Colonic mucosa (tissue), 4 donors: ENCODE results near the gene HSPA2. TPM values are rescaled to one million over a fixed set of nuclear protein-coding genes. Genes with fewer than 3 reads are reported as not detected.

ENCODE experiments used
- DNase-seq: peaks from one replicate; pipeline ENCODE4 v3.0.0-alpha.2; 2020
- H3K27ac ChIP-seq: fragments of 200-600 bp; one replicate; pipeline ENCODE4 v1.8.0; 2021
- H3K27me3 ChIP-seq: fragments of 200-600 bp; one replicate; pipeline ENCODE4 v1.8.0; 2021
- H3K36me3 ChIP-seq: fragments of 200-600 bp; one replicate; pipeline ENCODE4 v1.8.0; 2021
- H3K4me1 ChIP-seq: fragments of 200-600 bp; one replicate; pipeline ENCODE4 v1.8.0; 2021; ENCODE audit warnings: mild to moderate bottlenecking
- H3K4me3 ChIP-seq: fragments of 200-600 bp; one replicate; pipeline ENCODE4 v1.8.0; 2021
- H3K9ac ChIP-seq, 2 donors: one replicate each; pipeline ENCODE4 v1.7.0; 2013; ENCODE audit warnings: control low read depth in 2 of 2, low read depth in 2 of 2, low read length in 2 of 2
- H3K9me3 ChIP-seq: fragments of 200-600 bp; one replicate; pipeline ENCODE4 v1.8.0; 2021
- intact Hi-C: fragments of 100-400 bp; cut with DNase I; formaldehyde crosslinking; loops from one replicate; pipeline ENCODE4 v1.14.1; 2022
- total RNA-seq, 2 donors: library from RNA; stranded (reverse); fragmentation: NEBNext Ultra II Directional in 1 of 2; extraction: Animal tissue kit (Norgen Biotek cat#: 25700) in 1 of 2; gene quantifications; one replicate each; pipeline ENCODE4 v1.2.1, GENCODE V29; 2021
- TF ChIP-seq, protein P1 (sequence below): fragments of 200-600 bp; IDR thresholded peaks from one replicate; pipeline ENCODE4 v1.8.0; 2022; ENCODE audit warnings: antibody characterized with exemption, mild to moderate bottlenecking
- donor health status: healthy.
- donor health status: DM: no; HTN: no; CAD: no.
- donor health status: DM: no; HTN: no; CAD: no.

Gene HSPA2
- total RNA-seq, 2 donors from 2014 or later: 21.6 to 66.1 TPM

- no peak for DNase-seq
- Histone ChIP-seq H3K9me3 (no peaks in the 10 kb centered on the region), H3K36me3 (no peaks in the 10 kb centered on the region), H3K4me1 (no peaks in the 10 kb centered on the region), H3K27me3 (no peaks in the 10 kb centered on the region), H3K9ac (no peak overlapping the region), H3K27ac (no peak overlapping the region), H3K4me3 (no peak overlapping the region)
- TF ChIP-seq, protein P1, sequence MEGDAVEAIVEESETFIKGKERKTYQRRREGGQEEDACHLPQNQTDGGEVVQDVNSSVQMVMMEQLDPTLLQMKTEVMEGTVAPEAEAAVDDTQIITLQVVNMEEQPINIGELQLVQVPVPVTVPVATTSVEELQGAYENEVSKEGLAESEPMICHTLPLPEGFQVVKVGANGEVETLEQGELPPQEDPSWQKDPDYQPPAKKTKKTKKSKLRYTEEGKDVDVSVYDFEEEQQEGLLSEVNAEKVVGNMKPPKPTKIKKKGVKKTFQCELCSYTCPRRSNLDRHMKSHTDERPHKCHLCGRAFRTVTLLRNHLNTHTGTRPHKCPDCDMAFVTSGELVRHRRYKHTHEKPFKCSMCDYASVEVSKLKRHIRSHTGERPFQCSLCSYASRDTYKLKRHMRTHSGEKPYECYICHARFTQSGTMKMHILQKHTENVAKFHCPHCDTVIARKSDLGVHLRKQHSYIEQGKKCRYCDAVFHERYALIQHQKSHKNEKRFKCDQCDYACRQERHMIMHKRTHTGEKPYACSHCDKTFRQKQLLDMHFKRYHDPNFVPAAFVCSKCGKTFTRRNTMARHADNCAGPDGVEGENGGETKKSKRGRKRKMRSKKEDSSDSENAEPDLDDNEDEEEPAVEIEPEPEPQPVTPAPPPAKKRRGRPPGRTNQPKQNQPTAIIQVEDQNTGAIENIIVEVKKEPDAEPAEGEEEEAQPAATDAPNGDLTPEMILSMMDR: no peak
- intact Hi-C loops: no loop called here
Measured at GRCh38 chr14:64531567-64531966, 9.0 kb upstream of the HSPA2 start.

DNA sequence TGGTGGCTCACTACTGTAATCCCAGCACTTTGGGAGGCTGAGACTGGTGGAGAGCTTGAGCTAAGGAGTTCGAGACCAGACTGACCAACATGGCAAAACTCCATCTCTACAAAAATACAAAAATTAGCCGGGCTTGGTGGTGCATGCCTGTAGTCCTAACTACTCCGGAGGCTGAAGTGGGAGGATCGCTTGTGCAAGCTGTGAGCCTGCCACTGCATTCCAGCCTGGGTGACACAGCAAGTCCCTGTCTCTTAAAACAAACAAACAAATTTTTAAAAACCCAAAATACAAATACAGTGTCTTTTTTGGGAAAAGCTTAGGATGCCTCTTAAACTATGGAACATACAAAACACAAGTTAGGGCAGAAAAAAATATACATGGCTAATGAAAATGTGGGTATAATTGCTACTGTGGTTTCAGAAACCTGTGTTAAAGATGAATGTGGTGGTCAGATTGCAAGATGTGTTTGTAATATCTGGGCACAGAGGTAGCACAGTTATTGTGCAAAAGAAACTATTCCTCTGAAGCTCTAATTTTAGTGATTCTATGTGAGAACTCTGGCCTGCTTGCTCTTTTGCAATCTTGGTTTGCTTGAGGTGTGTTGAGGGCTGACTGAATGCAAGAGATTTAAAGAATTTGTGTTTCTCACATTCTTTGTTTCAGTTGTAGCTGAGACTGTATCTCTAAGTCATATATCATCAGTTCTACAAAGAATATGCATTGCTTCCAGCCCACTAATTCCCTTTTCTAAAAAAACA is 3.9 kb upstream of the HSPA2 start:
- Histone ChIP-seq H3K9me3 (no peaks in the 10 kb centered on the region), H3K4me3 (no peak overlapping the region), H3K27ac (no peak overlapping the region), H3K27me3 (no peaks in the 10 kb centered on the region), H3K36me3 (no peaks in the 10 kb centered on the region), H3K4me1 (no peaks in the 10 kb centered on the region), H3K9ac (no peak overlapping the region)
- intact Hi-C loops: no loop called here
- DNase-seq: no peak
- TF ChIP-seq, protein P1: no peak

DNA sequence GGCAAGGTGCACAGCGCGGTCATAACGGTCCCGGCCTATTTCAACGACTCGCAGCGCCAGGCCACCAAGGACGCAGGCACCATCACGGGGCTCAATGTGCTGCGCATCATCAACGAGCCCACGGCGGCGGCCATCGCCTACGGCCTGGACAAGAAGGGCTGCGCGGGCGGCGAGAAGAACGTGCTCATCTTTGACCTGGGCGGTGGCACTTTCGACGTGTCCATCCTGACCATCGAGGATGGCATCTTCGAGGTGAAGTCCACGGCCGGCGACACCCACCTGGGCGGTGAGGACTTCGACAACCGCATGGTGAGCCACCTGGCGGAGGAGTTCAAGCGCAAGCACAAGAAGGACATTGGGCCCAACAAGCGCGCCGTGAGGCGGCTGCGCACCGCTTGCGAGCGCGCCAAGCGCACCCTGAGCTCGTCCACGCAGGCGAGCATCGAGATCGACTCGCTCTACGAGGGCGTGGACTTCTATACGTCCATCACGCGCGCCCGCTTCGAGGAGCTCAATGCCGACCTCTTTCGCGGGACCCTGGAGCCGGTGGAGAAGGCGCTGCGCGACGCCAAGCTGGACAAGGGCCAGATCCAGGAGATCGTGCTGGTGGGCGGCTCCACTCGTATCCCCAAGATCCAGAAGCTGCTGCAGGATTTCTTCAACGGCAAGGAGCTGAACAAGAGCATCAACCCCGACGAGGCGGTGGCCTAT is 875 bp downstream of the HSPA2 start:
- Histone ChIP-seq H3K9me3 (no peaks in the 10 kb centered on the region), H3K4me3 (peak overlapping the region; percentile 65), H3K27ac (peak overlapping the region; percentile 94), H3K9ac (no peak overlapping the region), H3K4me1 (no peaks in the 10 kb centered on the region), H3K27me3 (no peaks in the 10 kb centered on the region), H3K36me3 (no peaks in the 10 kb centered on the region)
- DNase-seq: no peak
- intact Hi-C loops: loop anchor here (2.0 kb wide), 1 partner anchor 95 kb away; no protein-coding TSS in a partner anchor
- TF ChIP-seq, protein P1: no peak

DNA sequence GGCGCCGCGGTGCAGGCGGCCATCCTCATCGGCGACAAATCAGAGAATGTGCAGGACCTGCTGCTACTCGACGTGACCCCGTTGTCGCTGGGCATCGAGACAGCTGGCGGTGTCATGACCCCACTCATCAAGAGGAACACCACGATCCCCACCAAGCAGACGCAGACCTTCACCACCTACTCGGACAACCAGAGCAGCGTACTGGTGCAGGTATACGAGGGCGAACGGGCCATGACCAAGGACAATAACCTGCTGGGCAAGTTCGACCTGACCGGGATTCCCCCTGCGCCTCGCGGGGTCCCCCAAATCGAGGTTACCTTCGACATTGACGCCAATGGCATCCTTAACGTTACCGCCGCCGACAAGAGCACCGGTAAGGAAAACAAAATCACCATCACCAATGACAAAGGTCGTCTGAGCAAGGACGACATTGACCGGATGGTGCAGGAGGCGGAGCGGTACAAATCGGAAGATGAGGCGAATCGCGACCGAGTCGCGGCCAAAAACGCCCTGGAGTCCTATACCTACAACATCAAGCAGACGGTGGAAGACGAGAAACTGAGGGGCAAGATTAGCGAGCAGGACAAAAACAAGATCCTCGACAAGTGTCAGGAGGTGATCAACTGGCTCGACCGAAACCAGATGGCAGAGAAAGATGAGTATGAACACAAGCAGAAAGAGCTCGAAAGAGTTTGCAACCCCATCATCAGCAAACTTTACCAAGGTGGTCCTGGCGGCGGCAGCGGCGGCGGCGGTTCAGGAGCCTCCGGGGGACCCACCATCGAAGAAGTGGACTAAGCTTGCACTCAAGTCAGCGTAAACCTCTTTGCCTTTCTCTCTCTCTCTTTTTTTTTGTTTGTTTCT is 1.7 kb downstream of the HSPA2 start:
- H3K9me3 ChIP-seq: no peaks in the 10 kb centered on the region
- no peaks in the 10 kb centered on the region for H3K27me3 ChIP-seq
- peak overlapping the region in 1 of 2 donors; percentile 12 for H3K9ac ChIP-seq
- peak overlapping the region; percentile 65 for H3K4me3 ChIP-seq
- DNase-seq: no peak
- H3K36me3 ChIP-seq: no peaks in the 10 kb centered on the region
- no peaks in the 10 kb centered on the region for H3K4me1 ChIP-seq
- H3K27ac ChIP-seq: no peak overlapping the region
- TF ChIP-seq, protein P1: no peak
- intact Hi-C loops: loop anchor here (2.0 kb wide), 1 partner anchor 95 kb away; no protein-coding TSS in a partner anchor

DNA sequence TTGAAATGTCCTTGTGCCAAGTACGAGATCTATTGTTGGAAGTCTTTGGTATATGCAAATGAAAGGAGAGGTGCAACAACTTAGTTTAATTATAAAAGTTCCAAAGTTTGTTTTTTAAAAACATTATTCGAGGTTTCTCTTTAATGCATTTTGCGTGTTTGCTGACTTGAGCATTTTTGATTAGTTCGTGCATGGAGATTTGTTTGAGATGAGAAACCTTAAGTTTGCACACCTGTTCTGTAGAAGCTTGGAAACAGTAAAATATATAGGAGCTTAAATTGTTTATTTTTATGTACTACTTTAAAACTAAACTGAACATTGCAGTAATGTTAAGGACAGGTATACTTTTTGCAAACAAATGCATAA is 2.3 kb downstream of the HSPA2 start:
- no peaks in the 10 kb centered on the region for H3K27me3 ChIP-seq
- intact Hi-C loops: no loop called here
- no peaks in the 10 kb centered on the region for H3K4me1 ChIP-seq
- no peaks in the 10 kb centered on the region for H3K36me3 ChIP-seq
- no peak overlapping the region for H3K9ac ChIP-seq
- H3K27ac ChIP-seq: no peak overlapping the region
- no peaks in the 10 kb centered on the region for H3K9me3 ChIP-seq
- no peak for DNase-seq
- peak overlapping the region; percentile 65 for H3K4me3 ChIP-seq
- TF ChIP-seq, protein P1: no peak
